Mucosa of rectum (tissue), 2 donors: Measurements from ENCODE around the gene BOD1.

ENCODE experiments used
- H3K27ac ChIP-seq, 2 donors: one replicate each; pipeline ENCODE4 v1.7.0; 2013; ENCODE audit warnings: inconsistent platforms in 2 of 2, low read depth in 2 of 2, low read length in 2 of 2
- H3K27me3 ChIP-seq, 2 donors: one replicate each; pipeline ENCODE4 v1.7.0; 2013; ENCODE audit warnings: low read length in 2 of 2; ENCODE audit not compliant: control insufficient read depth in 2 of 2, insufficient read depth in 2 of 2
- H3K36me3 ChIP-seq, 2 donors: one replicate each; pipeline ENCODE4 v1.7.0; 2013; ENCODE audit warnings: low read length in 2 of 2; ENCODE audit not compliant: control insufficient read depth in 2 of 2, insufficient read depth in 2 of 2
- H3K4me1 ChIP-seq, 2 donors: one replicate each; pipeline ENCODE4 v1.7.0; 2013; ENCODE audit warnings: low read length in 2 of 2, mild to moderate bottlenecking in 1 of 2; ENCODE audit not compliant: control insufficient read depth in 2 of 2, insufficient read depth in 2 of 2
- H3K4me3 ChIP-seq, 2 donors: one replicate each; pipeline ENCODE4 v1.7.0; 2013; ENCODE audit warnings: low read length in 2 of 2
- H3K9ac ChIP-seq, 2 donors: one replicate each; pipeline ENCODE4 v1.7.0; 2013; ENCODE audit warnings: low read length in 2 of 2, low read depth in 1 of 2, mild to moderate bottlenecking in 1 of 2
- H3K9me3 ChIP-seq, 2 donors: one replicate each; pipeline ENCODE4 v1.7.0; 2013; ENCODE audit warnings: low read length in 2 of 2; ENCODE audit not compliant: control insufficient read depth in 2 of 2
- donor health status: healthy.
- donor health status: Normal muscosa, but diverticular disease.

BOD1 gene

DNA sequence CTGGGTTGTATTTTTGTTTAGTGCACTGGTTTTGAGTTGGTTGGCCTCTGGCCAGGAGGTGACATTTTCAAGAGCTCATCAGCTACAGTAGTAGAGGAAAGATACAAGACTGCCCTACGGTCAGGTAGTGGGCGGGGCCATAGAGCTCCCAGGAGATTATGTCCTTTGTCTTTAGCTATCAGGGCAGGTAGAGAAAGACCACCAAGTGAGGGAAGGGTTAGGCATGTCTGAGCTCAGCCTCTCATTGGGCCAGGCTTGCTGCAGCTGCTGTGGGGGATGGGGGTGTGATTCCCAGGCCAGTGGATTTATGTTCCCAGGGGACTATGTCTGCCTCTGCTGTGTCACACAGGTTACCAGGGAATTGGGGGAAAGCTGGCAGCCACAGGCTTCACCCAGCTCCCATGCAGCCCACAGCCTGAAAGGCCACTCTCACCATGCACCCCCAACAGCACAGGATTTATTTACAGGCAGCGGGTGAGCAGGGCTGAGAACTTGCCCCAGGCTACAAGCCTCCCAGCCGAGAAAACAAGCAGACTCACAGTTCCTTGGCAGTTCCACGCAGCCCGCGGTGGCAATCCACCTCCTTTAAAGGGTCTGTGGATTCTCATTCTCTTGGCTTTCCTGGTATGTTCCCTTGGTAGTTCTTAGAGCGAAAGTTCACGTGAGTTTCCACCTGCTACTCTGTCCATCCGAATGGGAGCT lies 37.5 kb upstream of the BOD1 start:
- H3K4me1 ChIP-seq: no peaks in the 10 kb centered on the region
- no peaks in the 10 kb centered on the region for H3K27me3 ChIP-seq
- H3K36me3 ChIP-seq: no peaks in the 10 kb centered on the region

DNA sequence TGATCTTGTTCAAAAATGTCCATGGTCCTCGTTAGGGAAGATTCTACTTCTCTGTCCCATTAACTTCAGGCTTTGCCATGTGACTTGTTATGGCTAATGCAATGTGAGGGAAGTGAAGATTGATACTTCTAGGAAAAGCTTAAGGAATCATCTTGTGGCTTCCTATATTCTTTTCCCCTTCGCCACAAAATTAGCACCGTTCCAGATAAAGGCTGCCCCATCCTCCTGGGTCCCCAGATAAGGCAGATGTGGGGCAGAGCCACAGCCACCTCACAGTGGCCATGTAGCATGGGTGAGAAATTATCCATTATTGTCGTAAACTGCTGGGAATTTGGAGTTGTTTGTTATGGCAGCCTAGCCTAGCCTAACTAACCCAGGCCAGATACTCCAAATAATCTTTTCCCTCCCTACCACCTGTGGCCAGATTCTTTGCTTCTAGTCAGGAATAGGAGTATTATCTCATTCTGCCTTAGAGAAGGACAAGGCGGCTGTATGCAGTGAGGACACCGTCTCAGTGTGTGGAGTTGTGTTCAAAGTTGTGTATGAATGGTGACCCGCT lies 31.9 kb upstream of the BOD1 start:
- no peaks in the 10 kb centered on the region for H3K9me3 ChIP-seq
- no peaks in the 10 kb centered on the region for H3K36me3 ChIP-seq
- H3K4me3 ChIP-seq: no peak overlapping the region

More for the DNA sequence above, 37.5 kb upstream of the BOD1 start:
- Histone ChIP-seq H3K9ac (no peak overlapping the region), H3K4me3 (no peak overlapping the region), H3K9me3 (no peaks in the 10 kb centered on the region), H3K27ac (no peak overlapping the region)

DNA sequence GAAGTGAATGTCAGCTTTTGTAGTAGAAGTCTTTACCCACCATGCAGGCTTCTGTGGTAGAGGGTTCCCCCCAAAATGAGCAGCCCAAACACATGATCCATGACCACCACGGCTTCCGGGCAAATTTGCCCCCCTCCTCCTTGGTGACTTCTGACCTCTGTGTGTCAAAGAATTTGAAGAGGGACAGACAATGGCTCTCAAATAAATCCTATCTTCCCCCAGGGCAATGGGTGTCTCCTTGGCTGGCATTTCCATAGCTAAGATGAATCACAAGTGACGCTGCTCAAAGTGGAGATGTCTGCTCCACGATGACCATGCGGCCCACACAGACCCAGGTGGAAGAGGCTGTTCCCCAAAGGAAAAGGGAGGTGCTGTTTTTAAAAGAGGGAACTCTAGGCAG lies 30.2 kb upstream of the BOD1 start:
- no peak overlapping the region for H3K9ac ChIP-seq
- H3K27me3 ChIP-seq: no peaks in the 10 kb centered on the region
- no peaks in the 10 kb centered on the region for H3K4me1 ChIP-seq
- no peaks in the 10 kb centered on the region for H3K9me3 ChIP-seq
- no peak overlapping the region for H3K4me3 ChIP-seq
- no peak overlapping the region for H3K27ac ChIP-seq
- H3K36me3 ChIP-seq: no peaks in the 10 kb centered on the region

More for the DNA sequence above, 31.9 kb upstream of the BOD1 start:
- no peaks in the 10 kb centered on the region for H3K27me3 ChIP-seq
- H3K9ac ChIP-seq: no peak overlapping the region
- no peak overlapping the region for H3K27ac ChIP-seq
- no peaks in the 10 kb centered on the region for H3K4me1 ChIP-seq

DNA sequence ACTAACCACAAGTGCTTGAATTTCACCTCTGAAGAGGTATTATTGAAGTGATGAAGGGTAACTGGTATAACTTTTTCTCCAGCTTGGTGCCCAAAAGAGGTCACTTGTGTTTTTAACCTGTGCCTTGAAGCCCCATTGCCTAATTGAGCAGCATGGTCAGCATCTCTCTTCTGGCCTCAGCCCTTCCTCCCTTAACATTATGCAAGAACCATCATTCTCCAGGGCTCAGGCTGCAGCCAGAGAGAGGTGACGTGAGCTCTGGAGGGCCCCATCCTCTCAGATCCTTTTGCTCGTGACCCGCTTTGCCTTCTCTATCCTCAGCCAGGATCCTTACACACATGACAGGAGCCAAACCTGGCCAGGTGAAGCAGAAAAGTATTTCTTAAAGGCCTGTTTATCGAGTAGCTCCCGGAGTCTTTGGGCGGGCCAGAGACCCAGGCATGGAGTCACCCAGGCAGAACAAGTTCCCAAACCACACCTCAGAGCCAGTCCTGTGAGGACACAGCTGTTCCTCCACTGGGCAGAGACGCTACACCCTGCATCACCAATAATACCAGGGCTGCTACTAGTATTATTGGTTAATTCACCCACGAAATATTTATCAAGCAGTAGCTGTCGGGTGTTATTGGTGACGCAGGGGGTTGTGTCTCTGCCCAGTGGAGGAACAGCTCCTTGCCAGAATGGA lies 29.6 kb upstream of the BOD1 start:
- no peak overlapping the region for H3K27ac ChIP-seq
- H3K4me1 ChIP-seq: no peaks in the 10 kb centered on the region
- H3K9ac ChIP-seq: no peak overlapping the region
- H3K27me3 ChIP-seq: no peaks in the 10 kb centered on the region
- no peaks in the 10 kb centered on the region for H3K9me3 ChIP-seq
- no peak overlapping the region for H3K4me3 ChIP-seq
- no peaks in the 10 kb centered on the region for H3K36me3 ChIP-seq

DNA sequence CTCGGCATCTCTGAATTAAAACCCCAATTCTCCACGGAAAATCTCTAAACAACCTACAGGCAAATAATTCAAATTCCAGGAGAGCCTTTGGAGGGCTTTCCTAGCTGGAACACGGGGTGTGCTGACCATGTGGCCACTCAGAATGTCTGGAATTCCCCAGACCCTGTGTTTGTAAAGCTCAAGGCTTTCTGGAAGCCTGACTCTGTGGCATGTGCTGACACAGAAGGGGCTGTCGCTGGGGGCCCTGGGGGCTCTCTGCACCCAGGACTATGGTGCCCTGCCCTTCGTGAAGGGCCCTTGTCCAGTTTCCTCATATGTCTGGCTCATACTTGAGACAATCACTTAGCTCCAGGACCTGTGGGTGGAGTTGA lies 29.0 kb upstream of the BOD1 start:
- Histone ChIP-seq H3K4me3 (no peak overlapping the region), H3K27me3 (no peaks in the 10 kb centered on the region), H3K9ac (no peak overlapping the region), H3K27ac (no peak overlapping the region), H3K9me3 (no peaks in the 10 kb centered on the region), H3K4me1 (no peaks in the 10 kb centered on the region), H3K36me3 (no peaks in the 10 kb centered on the region)

DNA sequence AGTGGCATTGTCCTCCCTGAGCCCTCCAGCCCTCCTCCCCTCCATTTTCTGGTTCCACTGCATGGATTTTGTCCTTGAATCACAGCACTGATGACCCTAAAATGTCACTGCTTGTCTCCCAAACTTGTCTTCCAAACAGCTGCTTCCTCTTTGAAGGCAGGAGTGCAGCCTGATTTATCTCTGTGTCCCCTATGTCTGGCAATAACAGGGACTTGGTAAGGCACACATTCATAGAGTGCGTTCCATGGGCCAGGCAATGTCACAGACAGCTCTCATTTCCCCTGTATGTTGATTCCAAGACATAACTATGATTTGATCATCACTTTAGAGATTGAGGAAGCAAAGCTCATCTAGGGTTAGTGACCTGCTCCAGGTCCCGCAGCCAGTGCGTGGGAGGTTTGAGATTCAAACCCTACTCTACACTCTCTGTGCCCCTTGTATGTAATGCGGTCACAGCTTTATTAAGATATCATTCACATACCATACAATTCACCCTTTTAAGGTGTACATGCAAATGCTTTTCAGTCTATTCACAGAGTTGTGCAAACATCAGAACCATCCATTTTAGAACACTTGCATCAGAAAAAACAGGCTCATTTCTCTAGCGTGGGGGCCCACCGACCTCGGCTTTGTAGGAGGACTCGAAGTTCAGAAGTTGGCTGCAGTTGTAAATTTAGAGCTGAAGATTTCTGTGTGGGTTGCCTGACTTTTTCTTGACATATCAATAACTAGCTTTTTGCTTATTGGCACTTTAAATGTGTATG lies 28.4 kb upstream of the BOD1 start:
- Histone ChIP-seq H3K9me3 (no peaks in the 10 kb centered on the region), H3K27me3 (no peaks in the 10 kb centered on the region), H3K27ac (no peak overlapping the region), H3K4me3 (no peak overlapping the region), H3K36me3 (no peaks in the 10 kb centered on the region), H3K4me1 (no peaks in the 10 kb centered on the region), H3K9ac (no peak overlapping the region)

DNA sequence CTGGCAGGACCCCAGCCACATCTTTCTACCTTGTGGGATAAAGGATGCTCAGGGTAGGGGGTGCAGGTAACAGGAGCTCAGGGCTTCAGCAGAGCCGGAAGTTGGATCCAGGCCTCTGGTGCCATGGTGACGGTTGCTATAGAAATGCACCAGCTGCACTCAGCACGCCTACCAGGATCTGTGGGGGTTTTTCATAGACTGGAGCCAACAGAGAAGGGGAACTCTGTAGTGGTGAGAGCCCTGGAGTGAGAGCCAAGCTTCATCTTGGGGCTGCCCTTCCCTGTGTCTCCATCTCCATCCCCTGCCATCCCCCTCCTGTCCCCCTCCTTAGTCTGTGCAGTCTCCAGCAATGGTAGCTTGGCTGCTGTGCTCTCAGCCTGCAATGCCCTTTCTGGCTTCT lies 27.5 kb upstream of the BOD1 start:
- no peaks in the 10 kb centered on the region for H3K9me3 ChIP-seq
- H3K9ac ChIP-seq: no peak overlapping the region
- H3K4me3 ChIP-seq: no peak overlapping the region
- H3K27ac ChIP-seq: no peak overlapping the region
- no peaks in the 10 kb centered on the region for H3K4me1 ChIP-seq
- no peaks in the 10 kb centered on the region for H3K36me3 ChIP-seq
- no peaks in the 10 kb centered on the region for H3K27me3 ChIP-seq

DNA sequence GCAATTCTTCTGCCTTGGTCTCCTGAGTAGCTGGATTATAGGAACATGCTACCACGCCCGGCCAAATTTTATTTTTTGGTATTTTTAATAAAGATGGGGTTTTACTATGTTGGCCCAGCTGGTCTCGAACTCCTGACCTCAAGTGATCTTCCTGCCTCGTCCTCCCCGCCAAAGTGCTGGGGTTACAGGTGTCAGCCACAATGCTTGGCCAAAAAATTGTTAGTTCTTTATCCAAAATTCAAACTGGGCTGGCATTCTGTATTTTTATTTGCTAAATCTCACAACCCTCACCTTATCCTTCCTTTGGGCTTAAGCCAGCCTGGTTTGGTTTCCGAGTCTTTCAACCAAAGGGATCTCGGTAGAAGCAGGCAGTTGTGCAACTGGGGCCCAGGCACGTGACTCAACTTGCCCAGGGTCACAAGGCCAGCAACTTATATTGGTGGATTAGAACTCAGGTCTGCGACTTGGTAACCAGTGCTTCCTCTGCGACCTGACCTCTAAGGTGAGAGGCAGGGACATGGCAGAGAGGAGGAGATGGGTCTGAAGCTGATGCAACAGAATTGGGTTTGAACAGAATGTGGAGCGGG lies 26.5 kb upstream of the BOD1 start:
- Histone ChIP-seq H3K4me1 (no peaks in the 10 kb centered on the region), H3K4me3 (no peak overlapping the region), H3K27me3 (no peaks in the 10 kb centered on the region), H3K9ac (no peak overlapping the region), H3K36me3 (no peaks in the 10 kb centered on the region), H3K9me3 (no peaks in the 10 kb centered on the region), H3K27ac (no peak overlapping the region)

DNA sequence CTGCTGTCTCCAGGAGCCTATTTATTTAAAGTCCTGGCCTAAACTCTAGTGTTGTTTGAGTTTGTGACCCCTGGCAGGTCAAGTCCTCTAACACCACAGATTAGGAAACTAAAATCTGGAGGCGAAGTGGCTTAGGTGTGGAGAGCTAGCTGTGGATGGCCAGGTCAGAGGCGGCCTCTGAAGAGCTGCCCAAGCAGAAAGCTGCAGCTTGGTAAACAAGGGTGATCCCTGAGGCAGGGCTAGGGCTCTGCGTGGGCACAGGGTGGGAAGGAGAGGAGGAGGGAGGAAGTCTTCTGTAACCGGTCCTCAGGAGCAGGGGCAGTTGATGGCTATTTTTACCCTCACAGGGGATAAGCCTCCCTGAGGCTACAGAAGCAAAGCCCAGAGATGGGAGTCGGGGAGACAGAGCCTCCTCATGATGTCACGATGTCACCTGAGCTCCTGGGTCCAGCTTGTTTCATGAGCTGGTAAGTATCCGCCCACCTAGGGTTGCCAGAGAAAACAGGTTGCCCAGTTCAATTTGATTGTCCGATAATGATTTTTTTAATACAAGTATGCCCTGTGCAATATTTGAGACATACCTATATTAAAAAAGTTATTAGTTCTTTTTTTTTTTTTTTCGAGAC lies 25.9 kb upstream of the BOD1 start:
- no peak overlapping the region for H3K4me3 ChIP-seq
- H3K9ac ChIP-seq: no peak overlapping the region
- H3K9me3 ChIP-seq: no peaks in the 10 kb centered on the region
- no peaks in the 10 kb centered on the region for H3K36me3 ChIP-seq
- no peak overlapping the region for H3K27ac ChIP-seq
- H3K27me3 ChIP-seq: no peaks in the 10 kb centered on the region
- H3K4me1 ChIP-seq: no peaks in the 10 kb centered on the region
